CD4-positive, alpha-beta T cell (primary cell): ENCODE results near the gene CREBL2. TPM values are rescaled to one million over a fixed set of nuclear protein-coding genes. Genes with fewer than 3 reads are reported as not detected.

Experiments
- ATAC-seq: fragments of 200-7000 bp; cut with Tn5 transposase; one replicate; pipeline ENCODE4 v1.10.0; 2022; ENCODE audit warnings: mild to moderate bottlenecking; ENCODE audit not compliant: poor library complexity
- CTCF ChIA-PET: fragments of 350-600 bp; sonication (Branson Sonifier 250); formaldehyde crosslinking; loops from one replicate; lab custom pipeline; 2021; ENCODE audit warnings: antibody characterized with exemption, inconsistent platforms; lab: Charles Lee
- POLR2A ChIA-PET: fragments of 350-600 bp; sonication (Branson Sonifier 250); formaldehyde crosslinking; loops from one replicate; lab custom pipeline; 2021; ENCODE audit warnings: antibody characterized with exemption, inconsistent platforms; lab: Charles Lee
- DNase-seq, 14 experiments: peaks; one replicate each; pipeline ENCODE4 v3.0.0-alpha.2; 2013 to 2020; ENCODE audit warnings: mixed read lengths in 2 of 14
- H3K27ac ChIP-seq, 2 donors: one replicate each; pipeline versions ENCODE4 v1.5.1 to v1.7.0; 2013; ENCODE audit warnings: low read length in 2 of 2, low read depth in 1 of 2, mild to moderate bottlenecking in 1 of 2
- H3K27me3 ChIP-seq, 2 experiments: 1 replicate in 1 of 2; 2 replicates in 1 of 2; pipeline versions ENCODE4 v1.6.1 to v1.7.0; 2013; ENCODE audit warnings: low read length in 2 of 2, control low read depth in 1 of 2, mild to moderate bottlenecking in 1 of 2, moderate library complexity in 1 of 2; ENCODE audit not compliant: insufficient read depth in 2 of 2, control insufficient read depth in 1 of 2
- H3K36me3 ChIP-seq: one replicate; pipeline ENCODE4 v1.6.1; 2013; ENCODE audit warnings: low read length, control low read depth; ENCODE audit not compliant: insufficient read depth
- H3K4me1 ChIP-seq: one replicate; pipeline ENCODE4 v1.6.1; 2013; ENCODE audit warnings: low read length, control low read depth; ENCODE audit not compliant: insufficient read depth
- H3K4me3 ChIP-seq: one replicate; pipeline ENCODE4 v1.5.1; 2013; ENCODE audit warnings: mild to moderate bottlenecking, low read length, moderate library complexity
- H3K9me3 ChIP-seq, 2 experiments: 1 replicate in 1 of 2; 2 replicates in 1 of 2; pipeline versions ENCODE4 v1.6.1 to v1.7.0; 2013; ENCODE audit warnings: low read length in 2 of 2, mild to moderate bottlenecking in 2 of 2, control low read depth in 1 of 2, moderate library complexity in 1 of 2; ENCODE audit not compliant: control insufficient read depth in 1 of 2, insufficient read depth in 1 of 2
- H3K27ac Mint-ChIP-seq: one replicate; pipeline ENCODE4 v1.8.0; 2020; ENCODE audit warnings: mixed read lengths
- H3K27me3 Mint-ChIP-seq: one replicate; pipeline ENCODE4 v1.8.0; 2021; ENCODE audit warnings: mixed read lengths
- H3K36me3 Mint-ChIP-seq: one replicate; pipeline ENCODE4 v1.8.0; 2021; ENCODE audit warnings: low read depth, mixed read lengths
- H3K4me1 Mint-ChIP-seq: one replicate; pipeline ENCODE4 v1.8.0; 2021; ENCODE audit warnings: low read depth, mixed read lengths
- H3K4me3 Mint-ChIP-seq: one replicate; pipeline ENCODE4 v1.8.0; 2020; ENCODE audit warnings: mild to moderate bottlenecking, mixed read lengths
- H3K9me3 Mint-ChIP-seq: one replicate; pipeline ENCODE4 v1.8.0; 2020; ENCODE audit warnings: mixed read lengths
- intact Hi-C, 2 experiments: fragments of 100-400 bp; cut with DNase I in 1 of 2; cut with micrococcal nuclease in 1 of 2; formaldehyde crosslinking; loops; one replicate each; pipeline versions ENCODE4 v1.15.1 to v1.9.0; 2023 to 2025; cut with DNase I, micrococcal nuclease
- total RNA-seq, 174 experiments: library from RNA in 2 of 174; stranded (reverse) in 2 of 174; gene quantifications; one replicate each; pipeline ENCODE4 v1.2.3 and lab custom pipeline; 2021 to 2026
- TF ChIP-seq, protein P1 (sequence below): fragments of 200-600 bp; IDR thresholded peaks from one replicate; pipeline ENCODE4 v1.8.0; 2022; ENCODE audit warnings: antibody characterized with exemption, mild to moderate bottlenecking

The CREBL2 gene
- total RNA-seq, 2 experiments from 2014 or later: 9.5 to 12.6 TPM

DNA sequence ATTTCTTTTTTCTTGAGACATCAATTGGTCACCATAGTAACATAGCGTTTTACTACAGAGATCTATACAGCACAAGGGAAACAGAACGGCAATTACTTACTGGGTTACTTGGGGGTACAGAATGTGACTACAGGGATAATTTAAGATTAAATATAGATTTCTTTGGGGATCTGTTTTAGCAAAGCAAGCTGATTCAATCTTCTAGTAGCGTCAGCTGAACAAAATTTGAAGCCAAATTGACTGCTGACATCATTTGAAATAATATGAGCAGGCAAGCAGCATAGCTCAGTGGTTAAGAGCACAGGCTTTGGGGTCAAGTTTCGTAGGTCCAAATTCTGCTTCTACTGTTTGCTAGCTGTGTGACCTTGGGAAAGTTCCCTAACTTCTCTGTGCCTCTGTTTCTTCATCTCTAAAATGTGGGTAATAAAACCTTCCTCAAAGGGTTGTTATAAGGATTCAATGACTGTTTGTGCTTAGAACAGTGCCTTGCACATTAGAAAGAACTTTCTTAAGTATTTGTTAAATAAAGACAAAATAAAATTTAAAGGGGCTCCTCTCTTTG lies 71.5 kb downstream of the CREBL2 start:
- intact Hi-C loops: no loop called here
- ATAC-seq (no peak), DNase-seq (no peak)
- H3K4me1 ChIP-seq: no peaks in the 10 kb centered on the region
- no peak overlapping the region for H3K27ac ChIP-seq
- H3K27me3 ChIP-seq: no peaks in the 10 kb centered on the region
- no peaks in the 10 kb centered on the region for H3K9me3 Mint-ChIP-seq
- TF ChIP-seq, protein P1, sequence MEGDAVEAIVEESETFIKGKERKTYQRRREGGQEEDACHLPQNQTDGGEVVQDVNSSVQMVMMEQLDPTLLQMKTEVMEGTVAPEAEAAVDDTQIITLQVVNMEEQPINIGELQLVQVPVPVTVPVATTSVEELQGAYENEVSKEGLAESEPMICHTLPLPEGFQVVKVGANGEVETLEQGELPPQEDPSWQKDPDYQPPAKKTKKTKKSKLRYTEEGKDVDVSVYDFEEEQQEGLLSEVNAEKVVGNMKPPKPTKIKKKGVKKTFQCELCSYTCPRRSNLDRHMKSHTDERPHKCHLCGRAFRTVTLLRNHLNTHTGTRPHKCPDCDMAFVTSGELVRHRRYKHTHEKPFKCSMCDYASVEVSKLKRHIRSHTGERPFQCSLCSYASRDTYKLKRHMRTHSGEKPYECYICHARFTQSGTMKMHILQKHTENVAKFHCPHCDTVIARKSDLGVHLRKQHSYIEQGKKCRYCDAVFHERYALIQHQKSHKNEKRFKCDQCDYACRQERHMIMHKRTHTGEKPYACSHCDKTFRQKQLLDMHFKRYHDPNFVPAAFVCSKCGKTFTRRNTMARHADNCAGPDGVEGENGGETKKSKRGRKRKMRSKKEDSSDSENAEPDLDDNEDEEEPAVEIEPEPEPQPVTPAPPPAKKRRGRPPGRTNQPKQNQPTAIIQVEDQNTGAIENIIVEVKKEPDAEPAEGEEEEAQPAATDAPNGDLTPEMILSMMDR: no peak
- no peaks in the 10 kb centered on the region for H3K9me3 ChIP-seq
- no peaks in the 10 kb centered on the region for H3K27me3 Mint-ChIP-seq
- no peak overlapping the region for H3K27ac Mint-ChIP-seq
- no peaks in the 10 kb centered on the region for H3K36me3 ChIP-seq
- ChIA-PET POLR2A (interaction anchor here (1.8 kb wide), 1 partner anchor 14 kb away, joined by 5 read pairs; no protein-coding TSS in a partner anchor), CTCF (interaction anchor here (1.4 kb wide), 1 partner anchor 12 kb away, joined by 3 read pairs; no protein-coding TSS in a partner anchor)
- H3K36me3 Mint-ChIP-seq: no peaks in the 10 kb centered on the region
- H3K4me3 Mint-ChIP-seq: no peak overlapping the region
- no peak overlapping the region for H3K4me3 ChIP-seq
- no peaks in the 10 kb centered on the region for H3K4me1 Mint-ChIP-seq

DNA sequence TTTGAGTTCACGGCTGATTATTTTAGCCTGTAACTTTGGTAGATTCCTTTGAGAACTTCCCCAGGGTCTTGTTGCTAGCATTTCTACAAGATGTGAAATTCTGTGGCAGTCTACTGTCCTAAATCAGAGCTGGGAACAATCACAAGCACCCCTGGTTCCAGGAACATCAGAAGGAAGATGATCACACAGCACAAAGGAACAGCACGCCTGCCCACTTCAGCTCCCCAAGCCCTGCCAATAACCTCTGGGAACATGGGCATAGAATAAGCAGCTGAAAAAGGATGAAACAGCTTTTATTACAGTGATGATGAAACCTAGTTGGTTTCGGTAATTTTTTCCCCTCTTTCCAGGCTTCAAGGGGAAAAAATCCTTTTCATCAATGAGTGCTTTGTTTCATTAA lies 72.0 kb downstream of the CREBL2 start:
- no peaks in the 10 kb centered on the region for H3K9me3 ChIP-seq
- H3K4me1 Mint-ChIP-seq: peaks cover under 1% of the 10 kb centered on the region
- no peak overlapping the region for H3K27ac ChIP-seq
- ChIA-PET CTCF (interaction anchor here (1.4 kb wide), 1 partner anchor 12 kb away, joined by 3 read pairs; no protein-coding TSS in a partner anchor), POLR2A (interaction anchor here (1.8 kb wide), 1 partner anchor 13 kb away, joined by 5 read pairs; no protein-coding TSS in a partner anchor)
- H3K4me3 ChIP-seq: no peak overlapping the region
- no peak for DNase-seq
- intact Hi-C loops: no loop called here
- H3K36me3 ChIP-seq: no peaks in the 10 kb centered on the region
- no peaks in the 10 kb centered on the region for H3K27me3 ChIP-seq
- no peaks in the 10 kb centered on the region for H3K9me3 Mint-ChIP-seq
- no peak overlapping the region for H3K27ac Mint-ChIP-seq
- no peak overlapping the region for H3K4me3 Mint-ChIP-seq
- no peak for ATAC-seq
- H3K4me1 ChIP-seq: no peaks in the 10 kb centered on the region
- no peaks in the 10 kb centered on the region for H3K36me3 Mint-ChIP-seq
- no peaks in the 10 kb centered on the region for H3K27me3 Mint-ChIP-seq
- TF ChIP-seq, protein P1: no peak

DNA sequence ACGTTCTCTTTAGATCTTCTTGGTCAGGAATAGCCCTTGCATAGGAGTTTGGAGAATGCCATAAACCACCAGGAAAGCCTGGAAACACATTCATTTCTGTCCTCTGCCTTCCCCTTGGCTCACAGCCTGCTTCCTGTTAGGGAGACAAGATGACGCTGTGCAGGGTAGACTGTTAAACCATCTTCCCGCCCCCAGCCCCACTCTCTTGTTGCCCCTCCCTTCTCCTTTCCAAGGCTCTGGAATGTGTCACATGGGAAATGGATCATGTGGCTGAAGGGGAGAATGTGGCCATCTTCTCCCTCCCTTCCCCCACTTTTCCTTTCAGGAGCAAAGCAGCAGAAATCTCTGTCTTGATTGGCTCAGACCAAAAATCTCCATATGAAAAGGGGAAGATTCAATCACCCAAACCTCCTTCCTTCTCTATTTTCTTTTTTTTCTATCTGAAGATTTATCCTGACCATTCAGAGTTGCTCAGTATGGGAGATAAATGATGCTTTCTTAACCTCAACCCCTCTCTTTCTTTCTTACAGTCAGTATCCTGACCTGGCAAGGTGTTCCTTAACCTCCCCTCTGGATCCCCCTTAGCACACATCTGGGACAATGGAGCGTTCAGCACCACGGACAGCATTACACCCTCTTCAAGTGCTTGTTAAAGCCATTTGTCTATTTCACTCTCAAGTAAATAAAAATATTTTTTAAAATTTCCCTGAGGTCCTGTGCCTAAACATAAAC lies 72.9 kb downstream of the CREBL2 start:
- H3K27me3 Mint-ChIP-seq: no peaks in the 10 kb centered on the region
- TF ChIP-seq, protein P1: no peak
- Histone ChIP-seq H3K9me3 (no peaks in the 10 kb centered on the region), H3K4me3 (no peak overlapping the region), H3K27me3 (no peaks in the 10 kb centered on the region), H3K27ac (no peak overlapping the region), H3K4me1 (peaks cover under 1% of the 10 kb centered on the region), H3K36me3 (no peaks in the 10 kb centered on the region)
- no peaks in the 10 kb centered on the region for H3K36me3 Mint-ChIP-seq
- DNase-seq: peak in 2 of 14 experiments; percentile 25 to 35
- intact Hi-C loops: no loop called here
- no peak for ATAC-seq
- CTCF ChIA-PET: interaction anchor here (1.0 to 1.4 kb wide), 2 partner anchors 29 to 53 kb away, joined by 3 to 4 read pairs; no protein-coding TSS in a partner anchor
- peaks cover 9% of the 10 kb centered on the region for H3K4me1 Mint-ChIP-seq
- no peaks in the 10 kb centered on the region for H3K9me3 Mint-ChIP-seq
- H3K4me3 Mint-ChIP-seq: no peak overlapping the region
- no peak overlapping the region for H3K27ac Mint-ChIP-seq
- POLR2A ChIA-PET: no interaction called here
